NCI-H2107 treated with DMSO at 0.1 percent for 48 hours (cell line): ENCODE data around the gene MUC22.
"Not testable (repeated sequence)": the region's sequence is repeated elsewhere in the genome, so short reads cannot be mapped to it uniquely, and the experiment has no call there.

Experiments used
- DNase-seq: peaks from one replicate; lab custom pipeline; 2025; ENCODE audit not compliant: unreplicated experiment; lab: John Stamatoyannopoulos, UW

Gene MUC22

DNA sequence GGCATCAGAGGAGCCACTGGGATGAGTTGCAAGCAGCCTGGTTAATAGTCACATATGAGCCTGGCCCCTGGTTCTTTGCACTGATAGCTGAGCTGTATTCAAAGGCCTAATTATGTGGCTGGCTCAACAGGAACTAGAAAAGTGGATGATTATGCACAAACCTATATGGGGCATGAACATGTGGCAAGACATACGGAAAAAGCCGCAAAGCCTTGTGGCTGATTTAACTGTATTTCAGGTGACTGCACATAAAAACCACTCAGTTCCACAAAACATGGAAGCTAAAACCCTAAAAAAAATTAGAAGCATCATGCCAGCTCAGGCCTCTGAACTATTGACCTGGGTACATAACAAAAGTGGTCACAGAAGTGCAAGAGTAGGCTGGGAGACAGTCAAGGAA lies 13.0 kb upstream of the MUC22 start:
- DNase-seq = no peak

DNA sequence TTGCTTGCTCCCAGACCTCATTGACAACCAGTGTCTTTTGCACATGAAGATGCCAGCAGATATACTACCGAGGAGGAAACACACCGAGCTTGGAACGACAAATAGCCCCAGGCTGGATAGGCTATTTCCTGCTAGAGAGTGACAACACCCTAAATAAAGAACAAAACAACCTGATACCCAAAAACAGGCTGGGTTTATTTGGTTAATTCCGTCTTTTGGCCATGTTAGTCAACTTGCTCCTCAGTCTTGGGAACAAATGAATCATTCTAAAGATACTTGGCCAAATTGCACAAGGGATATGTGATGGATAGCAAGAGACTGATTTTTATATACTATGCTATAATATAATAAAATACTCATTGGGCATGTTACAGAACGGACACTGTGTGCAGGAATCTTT lies 11.5 kb upstream of the MUC22 start:
- DNase-seq = no peak

DNA sequence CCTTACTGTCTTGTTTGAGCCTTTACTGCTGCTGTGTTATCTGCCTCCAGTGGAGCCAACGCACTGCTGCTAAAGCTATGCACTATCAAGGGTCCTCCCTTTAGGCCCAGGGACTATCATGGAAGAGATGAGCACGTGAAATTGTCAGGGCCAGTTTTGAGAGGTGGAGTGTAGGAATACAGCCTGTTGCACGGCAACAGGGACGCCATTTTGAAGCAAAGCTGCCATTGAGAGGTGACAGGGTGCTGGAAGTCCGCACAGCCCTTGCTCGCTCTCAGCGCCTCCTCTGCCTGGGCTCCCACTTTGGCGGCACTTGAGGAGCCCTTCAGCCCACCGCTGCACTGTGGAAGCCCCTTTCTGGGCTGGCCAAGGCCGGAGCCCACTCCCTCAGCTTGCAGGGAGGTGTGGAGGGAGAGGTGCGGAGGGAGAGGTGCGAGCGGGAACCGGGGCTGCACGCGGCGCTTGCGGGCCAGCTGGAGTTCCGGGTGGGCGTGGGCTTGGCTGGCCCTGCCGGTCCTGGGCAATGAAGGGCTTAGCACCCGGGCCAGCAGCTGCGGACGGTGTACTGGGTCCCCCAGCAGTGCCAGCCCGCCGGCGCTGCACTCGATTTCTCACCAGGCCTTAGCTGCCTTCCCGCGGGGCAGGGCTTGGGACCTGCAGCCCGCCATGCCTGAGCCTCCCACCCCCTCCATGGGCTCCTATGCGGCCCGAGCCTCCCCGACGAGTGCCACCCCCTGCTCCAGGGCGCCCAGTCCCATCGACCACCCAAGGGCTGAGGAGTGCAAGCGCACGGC lies 10.0 kb upstream of the MUC22 start:
- not testable (repeated sequence) for DNase-seq

DNA sequence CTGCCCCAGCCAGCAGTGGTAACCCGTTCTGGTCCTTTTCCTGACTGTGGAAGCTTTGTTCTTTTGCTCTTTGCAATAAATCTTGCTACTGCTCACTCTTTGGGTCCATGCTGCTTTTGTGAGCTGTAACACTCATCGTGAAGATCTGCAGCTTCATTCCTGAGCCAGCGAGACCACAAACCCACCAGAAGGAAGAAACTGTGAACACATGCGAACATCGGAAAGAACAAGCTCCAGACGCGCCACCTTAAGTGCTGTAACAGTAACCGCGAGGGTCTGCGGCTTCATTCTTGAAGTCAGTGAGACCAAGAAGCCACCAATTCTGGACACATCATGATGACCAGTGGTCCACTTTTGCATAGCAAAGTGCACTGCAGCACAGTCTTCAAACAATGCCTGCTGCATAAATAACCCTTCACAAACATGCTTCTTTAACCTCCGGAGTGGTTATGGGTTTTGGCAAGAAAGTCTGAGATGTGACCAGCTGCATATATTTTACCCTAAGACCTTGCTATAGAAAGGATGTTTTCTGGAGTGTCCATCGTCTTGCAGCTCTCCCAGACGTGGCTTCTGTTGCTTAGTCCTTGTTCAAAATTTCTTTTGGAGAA lies 8.9 kb upstream of the MUC22 start:
- DNase-seq = no peak

DNA sequence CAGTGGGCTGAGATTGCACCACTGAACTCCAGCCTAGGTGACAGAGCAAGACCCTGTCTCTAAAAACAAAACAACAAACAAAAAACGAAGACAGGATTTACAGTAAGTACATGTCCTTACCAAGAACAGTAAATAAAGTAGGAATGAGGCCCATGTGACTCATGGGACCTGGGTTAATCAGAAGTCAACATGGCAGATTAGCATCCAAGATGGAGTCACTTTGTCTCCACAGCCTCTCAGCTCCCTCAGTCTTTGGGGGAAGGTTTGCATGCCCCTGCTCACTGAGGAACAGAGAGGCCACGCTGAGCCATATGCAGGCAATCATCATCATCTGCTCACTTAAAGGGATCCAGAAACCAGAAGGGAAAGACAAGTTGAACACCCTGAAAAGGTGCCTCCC lies 7.8 kb upstream of the MUC22 start:
- no peak for DNase-seq

DNA sequence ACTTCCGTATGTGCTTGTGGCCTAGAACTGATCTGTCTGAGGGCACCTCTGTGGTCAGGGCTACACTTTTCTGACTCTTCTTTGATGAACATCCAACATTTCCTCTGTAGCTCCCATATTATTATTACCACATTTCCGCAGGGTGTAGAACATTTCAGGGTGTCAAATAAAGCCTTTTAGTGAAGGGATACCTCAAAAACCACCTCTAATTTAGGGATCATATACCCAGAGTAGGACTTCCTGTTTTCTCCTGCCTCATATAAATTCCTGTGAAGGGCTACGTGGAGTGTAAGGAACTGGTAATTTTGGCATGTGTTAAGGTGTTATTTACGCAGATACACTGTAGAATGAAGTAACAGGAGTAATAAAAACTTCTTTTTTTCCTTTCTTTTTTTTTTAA lies 5.5 kb upstream of the MUC22 start:
- no peak for DNase-seq

DNA sequence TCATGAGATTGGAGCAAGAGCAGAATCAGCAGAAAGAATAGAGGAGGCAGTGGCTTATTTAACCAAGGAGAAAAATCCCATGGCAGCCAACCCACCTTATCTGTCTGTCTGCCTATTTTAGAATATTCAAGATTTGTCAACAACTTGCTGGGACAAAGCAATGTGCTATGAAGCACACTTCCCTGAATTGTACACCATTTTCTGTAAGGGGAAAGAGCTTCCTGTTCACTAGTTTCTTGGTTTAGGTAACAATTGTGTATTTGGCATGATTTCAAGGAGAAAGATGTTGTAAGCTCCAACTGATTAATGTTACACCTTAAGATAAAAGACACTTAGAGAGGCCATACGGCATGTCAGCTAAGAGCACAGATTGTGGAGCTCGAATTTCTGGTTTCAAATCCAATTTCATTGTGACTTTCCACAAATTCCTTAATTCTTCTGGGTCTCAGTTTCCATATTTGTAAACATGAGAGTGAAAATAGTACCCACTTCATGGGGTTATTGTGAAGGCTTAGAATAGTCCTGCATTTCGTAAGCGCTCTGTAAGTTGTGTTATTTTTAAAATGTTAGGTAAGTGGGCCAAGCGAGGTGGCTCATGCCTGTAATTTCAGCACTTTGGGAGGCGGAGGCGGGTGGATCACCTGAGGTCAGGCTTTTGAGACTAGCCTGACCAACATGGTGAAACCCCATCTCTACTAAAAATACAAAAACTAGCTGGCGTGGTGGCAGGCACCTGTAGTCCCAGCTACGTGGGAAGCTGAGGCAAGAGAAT lies 4.8 kb upstream of the MUC22 start:
- DNase-seq = no peak

DNA sequence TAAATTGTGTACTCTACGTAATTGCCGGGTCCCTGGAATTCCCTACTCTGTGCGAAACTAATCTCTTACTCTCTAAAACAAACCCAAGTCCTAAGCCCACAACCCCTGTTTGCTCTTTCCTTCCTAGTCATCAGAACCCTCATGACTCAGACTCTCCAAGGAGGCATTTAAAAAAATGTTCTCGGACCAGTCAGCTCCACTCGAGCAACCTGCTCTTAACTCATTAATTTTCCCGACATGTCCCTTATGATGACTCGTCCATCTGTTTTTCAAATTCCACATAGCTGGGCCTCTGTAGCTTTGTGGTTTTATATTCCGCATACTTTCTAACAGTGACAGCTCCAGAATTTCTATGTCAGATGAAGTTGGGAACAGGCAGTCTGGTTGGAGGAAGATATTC lies 2.6 kb upstream of the MUC22 start:
- DNase-seq = no peak

DNA sequence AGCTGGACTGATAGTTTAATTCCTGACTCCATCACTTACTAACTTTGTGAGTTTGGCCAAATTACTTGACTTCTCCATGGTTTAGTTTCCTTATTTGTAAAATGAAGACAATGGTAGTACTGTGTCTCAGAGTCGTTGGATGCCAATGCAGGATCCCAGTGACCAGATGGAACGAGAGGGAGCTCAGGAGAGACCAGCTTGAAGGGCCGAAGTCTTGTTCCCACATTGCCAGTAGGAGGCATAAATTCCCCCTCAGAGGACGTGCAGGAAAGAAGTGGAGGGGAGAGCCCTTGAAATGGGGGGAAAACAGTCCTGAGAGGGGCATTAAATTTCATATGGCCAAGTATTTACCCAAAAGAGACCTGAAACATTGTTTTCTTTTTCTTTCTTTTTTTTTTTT lies 2.1 kb upstream of the MUC22 start:
- no peak for DNase-seq

DNA sequence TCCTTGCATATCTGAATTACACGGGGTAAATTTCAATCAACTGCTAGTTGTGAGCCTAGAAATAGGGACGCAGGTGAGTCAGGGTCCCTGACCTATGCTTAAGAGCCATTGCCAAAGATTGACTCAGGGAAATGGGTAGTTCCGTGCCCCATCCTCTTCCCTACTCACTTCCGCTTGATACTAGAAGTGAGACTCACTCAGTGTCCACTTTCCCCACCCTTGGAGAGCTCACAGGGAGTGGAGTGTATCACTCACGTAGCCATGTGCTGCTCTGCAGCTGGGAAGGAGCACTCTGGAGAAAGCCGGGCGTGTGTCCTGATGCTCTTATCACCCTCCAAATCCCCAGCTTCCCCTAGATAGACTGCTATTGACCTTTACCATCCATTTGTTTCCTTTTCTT lies 543 bp upstream of the MUC22 start:
- DNase-seq = no peak

DNA sequence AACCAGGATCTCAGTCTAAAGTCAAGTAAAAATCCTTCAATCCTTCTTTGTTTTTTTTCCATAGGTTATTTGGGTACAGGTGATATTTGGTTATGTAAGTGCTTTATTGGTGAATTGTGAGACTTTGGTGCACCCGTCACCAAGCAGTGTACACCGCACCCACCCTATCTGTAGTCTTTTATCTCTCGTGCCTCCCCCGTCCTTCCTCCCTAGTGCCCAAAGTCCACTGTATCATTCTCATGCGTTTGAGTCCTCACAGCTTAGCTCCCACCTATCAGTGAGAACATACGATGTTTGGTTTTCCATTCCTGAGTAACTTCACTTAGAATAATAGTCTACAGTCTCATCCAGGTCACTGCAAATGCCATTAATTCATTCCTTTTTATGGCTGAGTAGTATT lies 879 bp downstream of the MUC22 start:
- DNase-seq = no peak

DNA sequence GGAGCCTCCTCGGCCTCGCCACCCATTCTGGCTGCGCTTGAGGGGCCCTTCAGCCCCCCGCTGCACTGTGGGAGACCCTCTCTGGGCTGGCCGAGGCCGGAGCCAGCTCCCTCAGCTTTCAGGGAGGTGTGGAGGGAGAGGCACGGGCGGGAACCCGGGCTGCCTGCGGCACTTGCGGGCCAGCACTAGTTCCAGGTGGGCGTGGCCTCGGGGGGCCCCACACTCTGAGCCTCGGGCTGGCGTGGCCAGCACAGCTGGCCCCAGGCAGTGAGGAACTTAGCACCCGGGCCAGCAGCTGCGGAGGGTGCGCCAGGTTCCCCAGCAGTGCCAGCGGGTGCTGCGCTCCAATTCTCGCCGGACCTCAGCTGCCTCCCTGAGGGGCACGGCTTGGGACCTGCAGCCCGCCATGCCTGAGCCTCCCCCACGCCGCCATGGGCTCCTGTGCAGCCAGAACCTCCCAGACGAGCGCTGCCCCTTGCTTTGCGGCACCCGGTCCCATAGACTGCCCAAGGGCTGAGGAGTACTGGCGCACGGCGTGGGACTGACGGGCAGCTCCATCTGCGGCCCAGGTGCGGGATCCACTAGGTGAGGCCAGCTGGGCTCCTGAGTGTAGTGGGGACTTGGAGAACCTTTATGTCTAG lies 6.5 kb downstream of the MUC22 start:
- DNase-seq = no peak

DNA sequence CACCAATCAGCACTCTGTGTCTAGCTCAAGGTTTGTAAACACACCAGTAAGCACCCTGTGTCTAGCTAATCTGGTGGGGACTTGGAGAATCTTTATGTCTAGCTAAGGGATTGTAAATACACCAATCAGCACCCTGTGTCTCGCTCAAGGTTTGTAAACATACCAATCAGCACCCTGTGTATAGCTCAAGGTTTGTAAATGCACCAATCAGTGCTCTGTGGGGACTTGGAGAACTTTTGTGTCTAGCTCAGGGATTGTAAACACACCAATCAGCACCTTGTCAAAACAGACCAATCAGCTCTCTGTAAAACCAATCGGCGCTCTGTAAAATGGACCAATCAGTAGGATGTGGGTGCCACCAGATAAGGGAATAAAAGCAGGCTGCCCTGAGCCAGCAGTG lies 7.2 kb downstream of the MUC22 start:
- DNase-seq = not testable (repeated sequence)

DNA sequence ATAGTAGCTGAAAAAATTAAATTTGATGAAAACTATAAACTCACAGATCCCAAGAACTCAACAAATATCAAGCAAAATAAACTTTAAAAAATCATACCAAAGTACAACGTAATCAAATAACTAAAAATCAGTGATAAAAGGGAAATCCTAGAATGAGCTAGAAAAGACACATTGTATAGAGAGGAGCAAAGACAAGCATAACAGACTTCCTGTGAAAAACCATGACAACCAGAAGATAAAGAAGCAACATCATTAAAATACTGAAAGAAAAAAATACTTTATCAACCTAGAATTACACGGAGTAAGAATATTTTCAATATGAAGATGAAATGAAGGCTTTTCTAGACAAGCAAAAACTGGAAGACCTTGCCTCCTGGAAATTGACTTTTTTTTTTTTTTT lies 9.8 kb downstream of the MUC22 start:
- DNase-seq = no peak

DNA sequence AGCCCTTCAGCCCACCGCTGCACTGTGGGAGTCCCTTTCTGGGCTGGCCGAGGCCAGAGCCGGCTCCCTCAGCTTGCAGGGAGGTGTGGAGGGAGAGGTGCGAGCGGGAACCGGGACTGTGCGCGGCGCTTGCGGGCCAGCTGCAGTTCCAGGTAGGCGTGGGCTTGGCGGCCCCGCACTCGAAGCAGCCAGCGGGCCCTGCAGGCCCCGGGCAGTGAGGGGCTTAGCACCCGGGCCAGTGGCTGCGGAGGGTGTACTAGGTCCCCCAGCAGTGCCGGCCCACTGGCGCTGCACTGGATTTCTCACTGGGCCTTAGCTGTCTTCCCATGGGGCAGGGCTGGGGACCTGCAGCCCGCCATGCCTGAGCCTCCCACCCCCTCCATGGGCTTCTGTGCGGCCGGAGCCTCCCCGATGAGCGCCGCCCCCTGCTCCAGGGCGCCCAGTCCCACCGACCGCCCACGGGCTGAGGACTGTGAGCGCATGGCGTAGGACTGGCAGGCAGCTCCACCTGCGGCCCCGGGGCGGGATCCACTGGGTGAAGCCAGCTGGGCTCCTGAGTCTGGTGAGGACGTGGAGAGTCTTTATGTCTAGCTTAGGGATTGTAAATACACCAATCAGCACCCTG lies 10.5 kb downstream of the MUC22 start:
- DNase-seq = not testable (repeated sequence)

DNA sequence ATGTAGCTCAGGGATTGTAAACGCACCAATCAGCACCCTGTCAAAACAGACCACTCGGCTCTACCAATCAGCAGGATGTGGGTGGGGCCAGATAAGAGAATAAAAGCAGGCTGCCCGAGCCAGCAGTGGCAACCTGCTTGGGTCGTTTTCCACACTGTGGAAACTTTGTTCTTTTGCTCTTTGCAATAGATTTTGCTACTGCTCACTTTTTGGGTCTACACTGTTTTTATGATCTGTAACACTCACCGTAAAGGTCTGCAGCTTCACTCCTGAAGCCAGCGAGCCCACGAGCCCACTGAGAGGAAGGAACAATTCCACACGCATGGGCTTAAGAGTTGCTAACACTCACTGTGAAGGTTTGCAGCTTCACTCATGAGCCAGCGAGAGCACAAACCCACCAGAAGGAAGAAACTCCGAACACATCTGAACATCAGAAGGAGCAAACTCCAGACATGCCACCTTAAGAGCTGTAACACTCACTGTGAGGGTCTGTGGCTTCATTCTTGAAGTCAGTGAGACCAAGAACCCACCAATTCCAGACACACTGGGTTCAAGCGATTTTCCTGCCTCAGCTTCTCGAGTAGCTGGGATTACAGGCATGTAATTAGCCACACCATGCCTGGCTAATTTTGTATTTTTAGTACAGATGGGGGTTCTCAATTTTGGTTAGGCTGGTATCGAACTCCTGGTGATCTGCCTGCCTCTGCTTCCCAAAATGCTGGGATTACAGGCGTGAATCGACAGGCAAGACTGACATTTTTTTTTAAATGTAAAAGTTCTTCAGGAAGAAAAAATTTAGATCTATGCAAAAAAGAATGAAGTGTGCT lies 11.6 kb downstream of the MUC22 start:
- not testable (repeated sequence) for DNase-seq

DNA sequence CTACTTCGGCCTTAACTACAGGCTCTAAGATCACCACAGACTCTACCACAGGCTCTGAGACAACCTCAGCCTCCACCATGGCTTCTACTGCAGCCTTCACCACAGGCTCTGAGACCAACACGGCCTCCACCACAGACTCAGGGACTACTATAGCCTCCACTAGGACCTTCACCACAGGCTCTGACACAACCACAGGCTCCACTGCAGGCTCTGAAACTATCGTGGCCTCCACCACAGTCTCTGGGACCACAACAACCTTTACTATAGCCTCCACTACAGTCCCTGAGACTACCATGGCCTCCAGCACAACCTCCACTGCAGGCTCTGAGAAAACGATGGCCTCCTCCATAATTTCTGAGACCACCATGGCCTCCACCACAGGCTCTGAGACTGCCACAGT lies 15.3 kb downstream of the MUC22 start:
- DNase-seq = no peak

DNA sequence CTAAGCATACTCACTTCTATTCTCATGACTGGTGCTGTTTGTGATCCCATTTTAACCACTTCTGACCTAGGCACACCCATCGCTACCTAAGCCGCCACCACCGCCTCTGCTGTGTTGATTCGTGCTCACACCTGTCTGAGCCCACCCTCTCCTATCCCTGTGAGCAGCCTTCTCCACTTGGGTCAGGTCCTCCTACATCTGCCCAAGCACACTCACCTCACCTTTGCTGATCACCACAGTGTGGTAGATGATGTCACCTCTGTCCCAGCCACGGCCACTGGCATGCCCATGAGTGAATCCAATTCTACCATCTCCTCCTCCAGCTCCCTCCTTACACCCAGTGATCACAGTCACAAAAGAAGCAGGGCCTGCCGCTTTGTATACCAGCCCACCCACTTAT lies 20.8 kb downstream of the MUC22 start:
- no peak for DNase-seq

DNA sequence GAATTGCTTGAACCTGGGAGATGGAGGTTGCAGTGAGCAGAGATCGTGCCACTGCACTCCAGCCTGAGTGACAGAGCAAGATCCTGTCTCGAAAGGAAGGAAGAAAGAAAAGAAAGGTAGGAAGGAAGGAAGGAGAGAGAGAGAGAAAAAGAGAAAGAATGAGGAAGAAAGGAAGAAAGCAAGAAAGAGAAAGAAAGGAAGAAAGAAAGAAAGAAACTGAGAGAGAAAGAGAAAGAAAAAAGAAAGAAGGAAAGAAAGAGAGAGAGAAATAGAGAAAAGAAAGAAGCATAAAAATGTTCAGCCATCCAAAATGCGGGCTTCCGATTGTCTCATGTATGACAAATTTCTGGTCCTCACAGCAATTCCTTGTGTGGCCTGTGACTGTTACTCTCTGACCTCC lies 22.8 kb downstream of the MUC22 start:
- DNase-seq = no peak

DNA sequence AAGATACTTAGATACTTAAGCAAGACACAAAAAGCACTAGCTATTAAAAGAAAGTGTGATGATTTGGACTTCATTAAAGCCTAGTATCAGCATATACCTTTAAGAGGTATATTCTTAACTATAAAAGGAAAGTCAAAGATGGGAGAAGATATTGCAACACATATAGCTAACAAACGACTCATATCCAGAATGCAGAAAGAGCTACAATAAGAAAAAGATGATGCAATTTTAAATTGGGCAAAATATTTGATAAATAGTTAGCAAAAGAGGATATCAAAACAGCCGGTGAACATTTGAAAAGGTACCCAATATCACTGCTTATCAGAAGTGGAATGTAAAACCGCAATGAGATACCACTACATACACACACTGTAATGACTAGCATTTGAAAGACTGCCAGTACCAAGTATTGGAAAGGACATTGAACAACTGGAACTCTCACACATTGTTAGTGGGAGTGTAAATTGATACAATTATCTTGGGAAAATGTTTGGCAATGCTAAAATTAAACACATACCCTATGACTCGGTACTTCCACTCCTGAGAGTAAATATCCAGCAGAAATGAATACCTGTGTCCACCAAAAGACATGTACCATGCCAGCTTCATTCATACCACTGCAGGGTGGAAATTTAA lies 25.7 kb downstream of the MUC22 start:
- DNase-seq = no peak
